Right renal cortex interstitium (tissue), 3 donors: Measurements from ENCODE around the gene SPDYC. TPM values are rescaled to one million over a fixed set of nuclear protein-coding genes. Genes with fewer than 3 reads are reported as not detected.

Source experiments
- DNase-seq, 3 donors: peaks; one replicate each; pipeline ENCODE4 v3.0.0-alpha.2; 2013; ENCODE audit warnings: low read depth in 3 of 3, low spot score in 2 of 3
- polyA plus RNA-seq, 3 donors: library from polyadenylated mRNA; unstranded; fragments of 120-200 nt; gene quantifications; one replicate each; pipeline ENCODE4 v1.2.1, GENCODE V29; 2013; ENCODE audit not compliant: insufficient read length in 3 of 3

The SPDYC gene
- polyA plus RNA-seq, 3 donors = not detected

GRCh38 chr11:65217441-65218423 lies 47.7 kb downstream of the SPDYC start:
- DNase-seq = no peak

DNA sequence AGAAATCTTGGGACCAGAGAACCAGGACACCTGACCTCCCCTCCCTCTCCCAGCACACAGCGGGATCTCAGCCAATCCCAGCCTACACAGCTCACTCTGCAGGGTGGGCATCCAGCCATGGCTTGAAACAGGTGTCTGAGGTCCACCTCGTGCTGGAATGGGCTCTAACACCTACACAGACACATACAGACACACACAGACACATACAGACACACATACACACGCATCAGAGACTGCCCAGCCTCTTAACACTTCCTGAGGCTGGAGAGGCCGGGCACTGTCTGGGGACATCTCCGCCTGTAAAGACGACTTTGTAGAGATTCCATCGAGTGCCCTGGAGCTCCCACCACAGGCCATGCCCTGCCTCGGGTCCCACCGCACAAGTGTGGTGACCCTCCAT lies 48.4 kb downstream of the SPDYC start:
- DNase-seq = no peak

DNA sequence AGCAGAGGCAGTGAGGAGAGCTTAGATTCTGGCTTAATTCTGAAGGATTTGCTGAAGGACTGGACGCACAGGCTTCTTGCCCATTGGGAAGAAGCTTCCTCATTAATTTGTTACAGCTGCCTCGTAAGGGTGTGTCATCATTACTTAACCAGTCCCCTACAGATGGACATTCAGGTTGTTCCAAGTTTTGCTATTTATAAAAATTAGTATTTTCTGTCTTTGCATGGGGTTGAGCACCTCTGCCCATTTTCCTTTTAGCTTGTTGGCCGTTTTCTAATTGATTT lies 49.8 kb downstream of the SPDYC start:
- DNase-seq = no peak

DNA sequence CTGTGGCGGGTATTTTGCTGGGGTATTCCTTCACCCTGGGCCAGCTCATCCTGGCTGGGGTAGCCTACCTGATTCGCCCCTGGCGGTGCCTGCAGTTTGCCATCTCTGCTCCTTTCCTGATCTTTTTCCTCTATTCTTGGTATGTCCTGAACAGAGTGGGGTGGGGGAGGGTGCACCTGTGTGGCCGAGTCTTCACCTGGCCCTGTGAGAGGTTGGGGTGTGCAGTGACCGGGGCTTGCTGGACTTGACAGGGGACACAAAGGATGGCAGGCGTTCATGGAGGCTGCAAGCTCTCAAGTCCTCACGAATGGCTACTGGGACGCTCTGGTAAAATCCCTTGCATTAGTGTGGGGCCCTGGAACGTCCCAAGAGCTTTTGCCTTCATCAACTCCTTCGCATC lies 51.0 kb downstream of the SPDYC start:
- no peak for DNase-seq

Other genes starting within 250 kb of the SPDYC start
- 10 to 100 TPM; 14.3 to 16.3 (median 16.0) TPM for gene PPP2R5B, start 245.5 kb upstream of the SPDYC start, polyA plus RNA-seq
- gene GPHA2, start 234.3 kb upstream of the SPDYC start, polyA plus RNA-seq = 1 to 10 TPM; 1.5 to 1.7 (median 1.6) TPM
- 1 to 10 TPM in 1 of 3 donors, under 1 TPM in 2; 0.57 to 1.2 (median 0.67) TPM for gene MAJIN, start 198.1 kb upstream of the SPDYC start, polyA plus RNA-seq
- 1 to 10 TPM; 2.7 to 3.1 (median 3.0) TPM for gene BATF2, start 173.3 kb upstream of the SPDYC start, polyA plus RNA-seq
- 10 to 100 TPM; 51.5 to 64.4 (median 54.5) TPM for gene ARL2, start 156.1 kb upstream of the SPDYC start, polyA plus RNA-seq
- 10 to 100 TPM; 22.9 to 29.1 (median 26.9) TPM for gene SNX15, start 142.8 kb upstream of the SPDYC start, polyA plus RNA-seq
- 10 to 100 TPM in 2 of 3 donors, 1 to 10 TPM in 1; 9.9 to 12.8 (median 10.6) TPM for gene SAC3D1, start 129.0 kb upstream of the SPDYC start, polyA plus RNA-seq
- 10 to 100 TPM; 10.7 to 13.0 (median 12.9) TPM for gene NAALADL1, start 111.7 kb upstream of the SPDYC start, polyA plus RNA-seq
- 10 to 100 TPM; 17.8 to 18.4 (median 18.0) TPM for gene CDCA5, start 86.2 kb upstream of the SPDYC start, polyA plus RNA-seq
- 10 to 100 TPM; 25.2 to 28.2 (median 27.3) TPM for gene ZFPL1, start 86.0 kb upstream of the SPDYC start, polyA plus RNA-seq
- 100 to 1,000 TPM in 2 of 3 donors, 10 to 100 TPM in 1; 96.9 to 104 (median 101) TPM for gene VPS51, start 74.0 kb upstream of the SPDYC start, polyA plus RNA-seq
- gene TM7SF2, start 58.4 kb upstream of the SPDYC start, polyA plus RNA-seq = 10 to 100 TPM; 68.6 to 89.4 (median 70.8) TPM
- gene ZNHIT2, start 52.5 kb upstream of the SPDYC start, polyA plus RNA-seq = 1 to 10 TPM; 4.6 to 6.0 (median 5.0) TPM
- 100 to 1,000 TPM; 585 to 654 (median 621) TPM for gene FAU, start 48.1 kb upstream of the SPDYC start, polyA plus RNA-seq
- gene MRPL49, start 47.9 kb upstream of the SPDYC start, polyA plus RNA-seq = 10 to 100 TPM; 58.6 to 62.2 (median 59.5) TPM
- 10 to 100 TPM; 44.8 to 46.9 (median 45.6) TPM for gene SYVN1, start 35.7 kb upstream of the SPDYC start, polyA plus RNA-seq
- 100 to 1,000 TPM in 1 of 3 donors, 10 to 100 TPM in 2; 73.4 to 102 (median 83.1) TPM for gene CAPN1, start 11.7 kb downstream of the SPDYC start, polyA plus RNA-seq
- 10 to 100 TPM; 24.3 to 28.2 (median 25.6) TPM for gene POLA2, start 91.7 kb downstream of the SPDYC start, polyA plus RNA-seq
- gene CDC42EP2, start 144.6 kb downstream of the SPDYC start, polyA plus RNA-seq = 10 to 100 TPM in 1 of 3 donors, 1 to 10 TPM in 2; 6.3 to 10.1 (median 6.5) TPM
- gene DPF2, start 163.6 kb downstream of the SPDYC start, polyA plus RNA-seq = 10 to 100 TPM; 76.7 to 88.5 (median 81.3) TPM
- gene TIGD3, start 184.5 kb downstream of the SPDYC start, polyA plus RNA-seq = under 1 TPM; 0.62 to 0.69 (median 0.64) TPM
- 1 to 10 TPM; 5.0 to 6.0 (median 5.2) TPM for gene SLC25A45, start 212.4 kb downstream of the SPDYC start, polyA plus RNA-seq
- 10 to 100 TPM; 15.5 to 17.8 (median 15.6) TPM for gene FRMD8, start 216.4 kb downstream of the SPDYC start, polyA plus RNA-seq